ENCODE results near the gene PIP5KL1. TPM values are rescaled to one million over a fixed set of nuclear protein-coding genes. Genes with fewer than 3 reads are reported as not detected.

Gene PIP5KL1
- polyA plus RNA-seq, 3 donors = 0.31 to 0.57 (median 0.39) TPM

GRCh38 chr9:127909839-127910273 is 20.7 kb downstream of the PIP5KL1 start:
- no peaks in the 10 kb centered on the region for H3K27me3 ChIP-seq (ENCODE audit: control insufficient read depth in 2 of 2, insufficient read depth in 2 of 2, low read length in 2 of 2)
- no peak overlapping the region for H3K27ac ChIP-seq (ENCODE audit: low read depth in 1 of 2, low read length in 2 of 2)
- peaks cover 25 to 27% of the 10 kb centered on the region in 2 donors for H3K4me1 ChIP-seq (ENCODE audit: control insufficient read depth in 1 of 2, insufficient read depth in 2 of 2, low read length in 2 of 2)
- peaks cover 35% of the 10 kb centered on the region in 2 donors for H3K36me3 Mint-ChIP-seq
- peak overlapping the region in 1 of 2 donors; percentile 27 for H3K4me3 Mint-ChIP-seq
- H3K36me3 ChIP-seq (replicated peaks in 1 of 2; ENCODE audit: control insufficient read depth in 1 of 2, insufficient read depth in 2 of 2, low read length in 2 of 2) = peaks cover 12 to 38% of the 10 kb centered on the region in 2 donors
- WGBS (ENCODE audit: insufficient coverage) = 91% methylated on average over 13 of the region's 17 CpGs
- H3K27me3 Mint-ChIP-seq (ENCODE audit: low read depth in 3 of 3) = peaks cover 0 to 3% (median 0%) of the 10 kb centered on the region in 3 donors
- intact Hi-C loops (cut with micrococcal nuclease) = no loop called here
- H2AFZ ChIP-seq (ENCODE audit: insufficient read depth, low read depth, low read length, poor library complexity, severe bottlenecking) = no peak overlapping the region
- peak in 1 of 3 donors; percentile 3 for DNase-seq
- H3K9me3 ChIP-seq (replicated peaks in 1 of 2; ENCODE audit: control insufficient read depth in 1 of 2, insufficient read depth in 1 of 2, low read length in 2 of 2) = no peaks in the 10 kb centered on the region
- H4K20me1 ChIP-seq (ENCODE audit: insufficient read depth, low read length) = no peaks in the 10 kb centered on the region
- peaks cover 0 to 1% (median 0%) of the 10 kb centered on the region in 7 donors for H3K9me3 Mint-ChIP-seq
- H3K4me1 Mint-ChIP-seq = peaks cover 31% of the 10 kb centered on the region
- H3K9ac ChIP-seq (ENCODE audit: insufficient read depth, low read length, poor library complexity, severe bottlenecking) = no peak overlapping the region
- H3K79me2 ChIP-seq (ENCODE audit: insufficient read depth, low read length) = no peaks in the 10 kb centered on the region
- H3K4me3 ChIP-seq (replicated peaks in 1 of 3; ENCODE audit: low read depth in 2 of 3, low read length in 3 of 3) = no peak overlapping the region
- TF ChIP-seq CTCF (IDR thresholded peaks at IDR 0.05) = no peak
- no peak overlapping the region for H3K4me2 ChIP-seq (replicated peaks; ENCODE audit: extremely low read depth, low read length, poor library complexity, severe bottlenecking)
- peak overlapping the region in 1 of 7 donors; percentile 65 for H3K27ac Mint-ChIP-seq

- peaks cover 0 to 1% (median 0%) of the 10 kb centered on the region in 7 donors for H3K9me3 Mint-ChIP-seq
- 97% methylated on average over 10 of the region's 10 CpGs for WGBS (ENCODE audit: insufficient coverage)
- no peaks in the 10 kb centered on the region for H3K27me3 Mint-ChIP-seq (ENCODE audit: low read depth in 3 of 3)
- TF ChIP-seq CTCF (IDR thresholded peaks at IDR 0.05) = no peak
- peak in 1 of 3 donors; percentile 3 for DNase-seq
- H3K4me3 Mint-ChIP-seq = no peak overlapping the region
- H3K27ac Mint-ChIP-seq = peak overlapping the region in 1 of 7 donors; percentile 22
- Histone ChIP-seq H3K36me3 (replicated peaks in 1 of 2; ENCODE audit: control insufficient read depth in 1 of 2, insufficient read depth in 2 of 2, low read length in 2 of 2) (peaks cover 12 to 38% of the 10 kb centered on the region in 2 donors), H3K9me3 (replicated peaks in 1 of 2; ENCODE audit: control insufficient read depth in 1 of 2, insufficient read depth in 1 of 2, low read length in 2 of 2) (no peaks in the 10 kb centered on the region), H3K4me1 (ENCODE audit: control insufficient read depth in 1 of 2, insufficient read depth in 2 of 2, low read length in 2 of 2) (peaks cover 37 to 39% of the 10 kb centered on the region in 2 donors), H4K20me1 (ENCODE audit: insufficient read depth, low read length) (no peaks in the 10 kb centered on the region), H3K4me3 (replicated peaks in 1 of 3; ENCODE audit: low read depth in 2 of 3, low read length in 3 of 3) (no peak overlapping the region), H3K79me2 (ENCODE audit: insufficient read depth, low read length) (no peaks in the 10 kb centered on the region), H3K9ac (ENCODE audit: insufficient read depth, low read length, poor library complexity, severe bottlenecking) (no peak overlapping the region), H3K27me3 (ENCODE audit: control insufficient read depth in 2 of 2, insufficient read depth in 2 of 2, low read length in 2 of 2) (no peaks in the 10 kb centered on the region), H3K4me2 (replicated peaks; ENCODE audit: extremely low read depth, low read length, poor library complexity, severe bottlenecking) (no peak overlapping the region), H3K27ac (ENCODE audit: low read depth in 1 of 2, low read length in 2 of 2) (no peak overlapping the region), H2AFZ (ENCODE audit: insufficient read depth, low read depth, low read length, poor library complexity, severe bottlenecking) (no peak overlapping the region)
- H3K4me1 Mint-ChIP-seq = peaks cover 41% of the 10 kb centered on the region
- peaks cover 28 to 32% of the 10 kb centered on the region in 2 donors for H3K36me3 Mint-ChIP-seq
- intact Hi-C loops (cut with micrococcal nuclease) = no loop called here
These were observed 22.0 kb downstream of the PIP5KL1 start for GRCh38 chr9:127908660-127908926.
